ENCODE measurements around the gene SPRYD7. TPM values are rescaled to one million over a fixed set of nuclear protein-coding genes. Genes with fewer than 3 reads are reported as not detected.

SPRYD7 gene
- total and polyA plus RNA-seq, 2 donors (not counting 1 experiment from before 2014, with no cell fraction given), result 5.9 to 6.6 TPM

DNA sequence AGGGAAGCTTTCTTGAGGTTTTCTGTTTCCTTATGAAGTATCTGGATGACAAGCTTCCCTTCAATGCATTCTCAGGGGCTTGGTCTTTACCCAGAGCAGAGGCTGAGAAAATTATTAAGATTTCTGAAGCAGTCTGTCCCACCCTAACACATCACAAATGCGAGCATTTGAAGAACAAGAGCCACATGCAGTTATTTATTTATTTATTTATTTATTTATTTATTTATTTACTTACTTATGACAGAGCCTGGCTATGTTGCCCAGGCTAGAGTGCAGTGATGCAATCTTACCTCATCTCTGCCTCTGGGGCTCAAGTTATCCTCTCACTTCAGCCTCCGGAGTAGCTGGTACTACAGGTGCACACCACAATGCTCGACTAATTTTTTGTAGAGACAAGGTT, 38.4 kb downstream of the SPRYD7 start:
- no peak overlapping the region for H2AFZ ChIP-seq (ENCODE audit: low read length)

DNA sequence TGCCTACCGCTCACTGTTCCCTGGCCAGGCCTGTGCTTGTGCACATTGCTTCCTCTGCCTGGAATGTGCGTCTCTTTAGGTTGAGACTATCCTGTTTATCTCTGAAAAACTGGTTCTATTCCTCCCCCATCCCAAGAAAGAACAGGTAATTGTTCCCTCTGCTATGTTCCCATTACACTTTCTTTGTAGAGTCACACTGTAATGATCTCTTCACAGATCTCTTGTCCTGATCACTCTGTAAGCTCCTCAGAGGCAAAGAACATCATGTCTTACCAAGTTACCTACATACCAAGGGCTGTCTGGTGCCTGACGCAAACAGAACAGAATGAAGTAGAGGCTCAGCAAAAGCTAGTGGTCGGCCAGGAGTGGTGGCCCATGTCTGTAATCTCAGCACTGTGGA, 40.3 kb downstream of the SPRYD7 start:
- H3K4me3 ChIP-seq (replicated peaks in 1 of 4; ENCODE audit: control extremely low read depth in 1 of 4, insufficient read depth in 1 of 4, low read depth in 3 of 4, low read length in 4 of 4), result no peak overlapping the region
- TF ChIP-seq EZH2 (IDR thresholded peaks at IDR 0.05; ENCODE audit: low read length, missing control alignments), result no peak
- TF ChIP-seq, protein P1, sequence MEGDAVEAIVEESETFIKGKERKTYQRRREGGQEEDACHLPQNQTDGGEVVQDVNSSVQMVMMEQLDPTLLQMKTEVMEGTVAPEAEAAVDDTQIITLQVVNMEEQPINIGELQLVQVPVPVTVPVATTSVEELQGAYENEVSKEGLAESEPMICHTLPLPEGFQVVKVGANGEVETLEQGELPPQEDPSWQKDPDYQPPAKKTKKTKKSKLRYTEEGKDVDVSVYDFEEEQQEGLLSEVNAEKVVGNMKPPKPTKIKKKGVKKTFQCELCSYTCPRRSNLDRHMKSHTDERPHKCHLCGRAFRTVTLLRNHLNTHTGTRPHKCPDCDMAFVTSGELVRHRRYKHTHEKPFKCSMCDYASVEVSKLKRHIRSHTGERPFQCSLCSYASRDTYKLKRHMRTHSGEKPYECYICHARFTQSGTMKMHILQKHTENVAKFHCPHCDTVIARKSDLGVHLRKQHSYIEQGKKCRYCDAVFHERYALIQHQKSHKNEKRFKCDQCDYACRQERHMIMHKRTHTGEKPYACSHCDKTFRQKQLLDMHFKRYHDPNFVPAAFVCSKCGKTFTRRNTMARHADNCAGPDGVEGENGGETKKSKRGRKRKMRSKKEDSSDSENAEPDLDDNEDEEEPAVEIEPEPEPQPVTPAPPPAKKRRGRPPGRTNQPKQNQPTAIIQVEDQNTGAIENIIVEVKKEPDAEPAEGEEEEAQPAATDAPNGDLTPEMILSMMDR (conservative IDR thresholded peaks at IDR 0.05 in 1 of 2, IDR thresholded peaks at IDR 0.05 in 1 of 2; ENCODE audit: low read depth in 1 of 2, low read length in 2 of 2), result no peak

More for the DNA sequence above, 38.4 kb downstream of the SPRYD7 start:
- Histone ChIP-seq H3K79me2 (ENCODE audit: control insufficient read depth, insufficient read depth, low read length) (no peaks in the 10 kb centered on the region), H3K9me3 (ENCODE audit: control insufficient read depth, insufficient read depth, low read depth, low read length) (no peaks in the 10 kb centered on the region), H3K27me3 (ENCODE audit: control insufficient read depth, insufficient read depth, low read length) (no peaks in the 10 kb centered on the region), H4K20me1 (ENCODE audit: control insufficient read depth, extremely low read depth, insufficient read depth, low read length) (no peaks in the 10 kb centered on the region), H3K36me3 (ENCODE audit: control insufficient read depth, insufficient read depth, low read length) (no peaks in the 10 kb centered on the region), H3K4me2 (ENCODE audit: extremely low read depth, insufficient read depth, low read length) (no peak overlapping the region), H3K4me3 (replicated peaks in 1 of 4; ENCODE audit: control extremely low read depth in 1 of 4, insufficient read depth in 1 of 4, low read depth in 3 of 4, low read length in 4 of 4) (no peak overlapping the region), H3K4me1 (ENCODE audit: control insufficient read depth, extremely low read depth, insufficient read depth, low read length) (no peaks in the 10 kb centered on the region), H3K9ac (ENCODE audit: insufficient read depth, low read length) (no peak overlapping the region), H3K27ac (ENCODE audit: insufficient read depth, low read length) (no peak overlapping the region)
- TF ChIP-seq, protein P1 (conservative IDR thresholded peaks at IDR 0.05 in 1 of 2, IDR thresholded peaks at IDR 0.05 in 1 of 2; ENCODE audit: low read depth in 1 of 2, low read length in 2 of 2), result no peak
- TF ChIP-seq EZH2 (IDR thresholded peaks at IDR 0.05; ENCODE audit: low read length, missing control alignments), result no peak
- no peak for DNase-seq (ENCODE audit: low read depth in 2 of 2)

DNA sequence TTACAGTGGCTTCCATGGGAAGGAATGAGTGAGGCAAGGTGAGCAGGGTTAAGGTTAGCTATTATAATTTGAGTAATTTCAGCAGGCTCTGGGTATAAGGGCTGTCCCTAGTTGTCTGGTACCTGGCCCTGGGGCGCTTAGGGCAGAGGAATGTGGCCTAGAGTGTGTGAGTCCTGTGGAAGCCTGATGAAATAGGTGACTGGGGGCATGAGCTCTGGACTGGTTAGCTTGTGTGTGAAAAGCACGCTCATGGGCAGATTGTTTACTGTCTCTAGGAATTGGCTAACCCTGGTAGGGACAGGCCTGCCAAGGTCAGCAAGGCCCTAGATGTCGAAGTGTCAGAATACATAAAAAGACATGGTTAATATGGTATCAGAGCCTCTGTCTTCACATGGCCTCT, 42.5 kb downstream of the SPRYD7 start:
- Histone ChIP-seq H3K4me3 (replicated peaks in 1 of 4; ENCODE audit: control extremely low read depth in 1 of 4, insufficient read depth in 1 of 4, low read depth in 3 of 4, low read length in 4 of 4) (no peak overlapping the region), H4K20me1 (ENCODE audit: control insufficient read depth, extremely low read depth, insufficient read depth, low read length) (no peaks in the 10 kb centered on the region), H2AFZ (ENCODE audit: low read length) (no peak overlapping the region), H3K9ac (ENCODE audit: insufficient read depth, low read length) (no peak overlapping the region), H3K36me3 (ENCODE audit: control insufficient read depth, insufficient read depth, low read length) (no peaks in the 10 kb centered on the region), H3K4me1 (ENCODE audit: control insufficient read depth, extremely low read depth, insufficient read depth, low read length) (no peaks in the 10 kb centered on the region), H3K4me2 (ENCODE audit: extremely low read depth, insufficient read depth, low read length) (no peak overlapping the region), H3K27me3 (ENCODE audit: control insufficient read depth, insufficient read depth, low read length) (no peaks in the 10 kb centered on the region), H3K79me2 (ENCODE audit: control insufficient read depth, insufficient read depth, low read length) (no peaks in the 10 kb centered on the region), H3K9me3 (ENCODE audit: control insufficient read depth, insufficient read depth, low read depth, low read length) (no peaks in the 10 kb centered on the region), H3K27ac (ENCODE audit: insufficient read depth, low read length) (no peak overlapping the region)
- no peak for DNase-seq (ENCODE audit: low read depth in 2 of 2)
- no peak for TF ChIP-seq EZH2 (IDR thresholded peaks at IDR 0.05; ENCODE audit: low read length, missing control alignments)
- TF ChIP-seq, protein P1 (conservative IDR thresholded peaks at IDR 0.05 in 1 of 2, IDR thresholded peaks at IDR 0.05 in 1 of 2; ENCODE audit: low read depth in 1 of 2, low read length in 2 of 2), result no peak

More for the DNA sequence above, 40.3 kb downstream of the SPRYD7 start:
- H3K27me3 ChIP-seq (ENCODE audit: control insufficient read depth, insufficient read depth, low read length), result no peaks in the 10 kb centered on the region
- no peak for DNase-seq (ENCODE audit: low read depth in 2 of 2)
- H3K4me2 ChIP-seq (ENCODE audit: extremely low read depth, insufficient read depth, low read length), result no peak overlapping the region
- no peaks in the 10 kb centered on the region for H3K79me2 ChIP-seq (ENCODE audit: control insufficient read depth, insufficient read depth, low read length)
- H3K27ac ChIP-seq (ENCODE audit: insufficient read depth, low read length), result no peak overlapping the region
- H3K36me3 ChIP-seq (ENCODE audit: control insufficient read depth, insufficient read depth, low read length), result no peaks in the 10 kb centered on the region
- no peaks in the 10 kb centered on the region for H3K4me1 ChIP-seq (ENCODE audit: control insufficient read depth, extremely low read depth, insufficient read depth, low read length)
- no peaks in the 10 kb centered on the region for H3K9me3 ChIP-seq (ENCODE audit: control insufficient read depth, insufficient read depth, low read depth, low read length)
- no peak overlapping the region for H3K9ac ChIP-seq (ENCODE audit: insufficient read depth, low read length)
- no peak overlapping the region for H2AFZ ChIP-seq (ENCODE audit: low read length)
- no peaks in the 10 kb centered on the region for H4K20me1 ChIP-seq (ENCODE audit: control insufficient read depth, extremely low read depth, insufficient read depth, low read length)

Measured in fibroblast of lung (primary cell).